Skeletal muscle satellite cell (primary cell): ENCODE measurements around the gene ZNF346.

Experiments
- H3K27me3 ChIP-seq: 2 replicates; pipeline ENCODE4 v1.7.0; 2013; ENCODE audit warnings: low read length; ENCODE audit not compliant: control insufficient read depth, insufficient read depth
- H3K36me3 ChIP-seq: 2 replicates; pipeline ENCODE4 v1.7.0; 2013; ENCODE audit warnings: mild to moderate bottlenecking, control low read depth, low read length; ENCODE audit not compliant: insufficient read depth
- H3K4me1 ChIP-seq: 2 replicates; pipeline ENCODE4 v1.7.0; 2013; ENCODE audit warnings: low read length; ENCODE audit not compliant: control insufficient read depth, insufficient read depth
- H3K4me2 ChIP-seq: 2 replicates; pipeline ENCODE4 v1.7.0; 2013; ENCODE audit warnings: mild to moderate bottlenecking, low read length
- H3K4me3 ChIP-seq: 2 replicates; pipeline ENCODE4 v1.7.0; 2013; ENCODE audit warnings: low read length
- H3K9ac ChIP-seq: 2 replicates; pipeline ENCODE4 v1.7.0; 2013; ENCODE audit warnings: mild to moderate bottlenecking, low read depth, low read length, moderate library complexity
- H3K9me3 ChIP-seq: replicated peaks from 2 replicates; pipeline ENCODE4 v1.7.0; 2013; ENCODE audit warnings: mild to moderate bottlenecking, control low read depth, low read length

ZNF346 gene

GRCh38 chr5:177089825-177090641 lies 67.5 kb downstream of the ZNF346 start:
- H3K27me3 ChIP-seq, result peaks cover 60% of the 10 kb centered on the region
- H3K4me3 ChIP-seq, result no peak overlapping the region
- H3K4me1 ChIP-seq, result peaks cover 34% of the 10 kb centered on the region
- H3K4me2 ChIP-seq, result peak overlapping the region; percentile 33
- H3K36me3 ChIP-seq, result no peaks in the 10 kb centered on the region
- no peaks in the 10 kb centered on the region for H3K9me3 ChIP-seq
- H3K9ac ChIP-seq, result no peak overlapping the region

DNA sequence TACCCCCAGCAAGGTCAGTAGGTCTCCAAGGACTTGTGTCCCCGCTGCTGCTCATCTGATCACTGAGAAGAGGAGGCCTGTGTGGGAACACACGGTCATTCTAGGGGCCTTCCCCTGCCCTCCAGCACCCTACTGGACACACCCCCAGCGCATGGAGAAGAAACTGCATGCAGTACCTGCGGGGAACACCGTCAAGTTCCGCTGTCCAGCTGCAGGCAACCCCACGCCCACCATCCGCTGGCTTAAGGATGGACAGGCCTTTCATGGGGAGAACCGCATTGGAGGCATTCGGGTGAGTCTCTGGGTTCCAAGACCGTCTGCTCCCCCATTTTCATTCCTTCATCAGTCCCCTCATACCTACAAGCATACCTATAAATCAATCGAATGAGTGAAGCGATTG lies 68.3 kb downstream of the ZNF346 start:
- no peaks in the 10 kb centered on the region for H3K36me3 ChIP-seq
- H3K4me1 ChIP-seq, result peaks cover 37% of the 10 kb centered on the region
- no peaks in the 10 kb centered on the region for H3K9me3 ChIP-seq
- no peak overlapping the region for H3K9ac ChIP-seq
- H3K27me3 ChIP-seq, result peaks cover 59% of the 10 kb centered on the region
- no peak overlapping the region for H3K4me3 ChIP-seq
- H3K4me2 ChIP-seq, result no peak overlapping the region

- Histone ChIP-seq H3K4me2 (no peak overlapping the region), H3K36me3 (no peaks in the 10 kb centered on the region), H3K27me3 (peaks cover 59% of the 10 kb centered on the region), H3K9me3 (no peaks in the 10 kb centered on the region), H3K4me3 (no peak overlapping the region), H3K4me1 (peaks cover 37% of the 10 kb centered on the region), H3K9ac (no peak overlapping the region)
Measured at GRCh38 chr5:177091232-177091631, 68.7 kb downstream of the ZNF346 start.

GRCh38 chr5:177092178-177093081 lies 69.9 kb downstream of the ZNF346 start:
- H3K4me2 ChIP-seq, result no peak overlapping the region
- H3K4me3 ChIP-seq, result no peak overlapping the region
- peaks cover 55% of the 10 kb centered on the region for H3K27me3 ChIP-seq
- H3K36me3 ChIP-seq, result no peaks in the 10 kb centered on the region
- H3K9me3 ChIP-seq, result no peaks in the 10 kb centered on the region
- H3K9ac ChIP-seq, result no peak overlapping the region
- H3K4me1 ChIP-seq, result peaks cover 34% of the 10 kb centered on the region

DNA sequence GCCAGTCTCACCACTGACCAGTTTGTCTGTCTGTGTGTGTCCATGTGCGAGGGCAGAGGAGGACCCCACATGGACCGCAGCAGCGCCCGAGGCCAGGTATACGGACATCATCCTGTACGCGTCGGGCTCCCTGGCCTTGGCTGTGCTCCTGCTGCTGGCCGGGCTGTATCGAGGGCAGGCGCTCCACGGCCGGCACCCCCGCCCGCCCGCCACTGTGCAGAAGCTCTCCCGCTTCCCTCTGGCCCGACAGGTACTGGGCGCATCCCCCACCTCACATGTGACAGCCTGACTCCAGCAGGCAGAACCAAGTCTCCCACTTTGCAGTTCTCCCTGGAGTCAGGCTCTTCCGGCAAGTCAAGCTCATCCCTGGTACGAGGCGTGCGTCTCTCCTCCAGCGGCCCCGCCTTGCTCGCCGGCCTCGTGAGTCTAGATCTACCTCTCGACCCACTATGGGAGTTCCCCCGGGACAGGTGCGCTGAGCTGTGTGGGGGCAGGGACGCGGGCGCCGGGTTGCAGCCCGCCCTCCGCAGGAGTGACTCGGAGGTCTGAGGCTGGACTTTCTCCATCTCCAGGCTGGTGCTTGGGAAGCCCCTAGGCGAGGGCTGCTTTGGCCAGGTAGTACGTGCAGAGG lies 70.7 kb downstream of the ZNF346 start:
- no peak overlapping the region for H3K4me2 ChIP-seq
- H3K9ac ChIP-seq, result no peak overlapping the region
- no peak overlapping the region for H3K4me3 ChIP-seq
- H3K4me1 ChIP-seq, result peaks cover 35% of the 10 kb centered on the region
- no peaks in the 10 kb centered on the region for H3K9me3 ChIP-seq
- no peaks in the 10 kb centered on the region for H3K36me3 ChIP-seq
- peaks cover 51% of the 10 kb centered on the region for H3K27me3 ChIP-seq

DNA sequence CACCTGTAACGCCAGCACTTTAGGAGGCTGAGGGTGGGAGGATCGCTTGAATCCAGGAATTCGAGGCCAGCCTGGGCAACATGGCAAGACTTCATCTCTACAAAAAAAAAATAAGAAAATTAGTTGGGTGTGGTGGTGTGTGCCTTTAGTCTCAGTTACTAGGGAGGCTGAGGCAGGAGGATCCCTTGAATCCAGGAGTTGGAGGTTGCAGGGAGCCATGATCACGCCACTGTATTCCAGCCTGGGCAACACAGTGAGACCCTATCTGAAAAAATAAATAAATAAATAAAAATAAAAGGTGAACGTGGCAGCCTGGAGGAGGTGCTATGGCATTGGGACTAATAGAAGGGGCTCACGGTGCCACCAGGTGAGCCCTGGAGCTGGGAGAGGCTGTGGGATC lies 71.3 kb downstream of the ZNF346 start:
- no peak overlapping the region for H3K4me2 ChIP-seq
- no peak overlapping the region for H3K4me3 ChIP-seq
- H3K9ac ChIP-seq, result no peak overlapping the region
- no peaks in the 10 kb centered on the region for H3K9me3 ChIP-seq
- H3K4me1 ChIP-seq, result peaks cover 42% of the 10 kb centered on the region
- H3K27me3 ChIP-seq, result peaks cover 44% of the 10 kb centered on the region
- H3K36me3 ChIP-seq, result no peaks in the 10 kb centered on the region

GRCh38 chr5:177094224-177095087 lies 72.0 kb downstream of the ZNF346 start:
- Histone ChIP-seq H3K36me3 (no peaks in the 10 kb centered on the region), H3K4me1 (peaks cover 42% of the 10 kb centered on the region), H3K27me3 (peaks cover 38% of the 10 kb centered on the region), H3K4me2 (no peak overlapping the region), H3K9me3 (no peaks in the 10 kb centered on the region), H3K9ac (no peak overlapping the region), H3K4me3 (no peak overlapping the region)

DNA sequence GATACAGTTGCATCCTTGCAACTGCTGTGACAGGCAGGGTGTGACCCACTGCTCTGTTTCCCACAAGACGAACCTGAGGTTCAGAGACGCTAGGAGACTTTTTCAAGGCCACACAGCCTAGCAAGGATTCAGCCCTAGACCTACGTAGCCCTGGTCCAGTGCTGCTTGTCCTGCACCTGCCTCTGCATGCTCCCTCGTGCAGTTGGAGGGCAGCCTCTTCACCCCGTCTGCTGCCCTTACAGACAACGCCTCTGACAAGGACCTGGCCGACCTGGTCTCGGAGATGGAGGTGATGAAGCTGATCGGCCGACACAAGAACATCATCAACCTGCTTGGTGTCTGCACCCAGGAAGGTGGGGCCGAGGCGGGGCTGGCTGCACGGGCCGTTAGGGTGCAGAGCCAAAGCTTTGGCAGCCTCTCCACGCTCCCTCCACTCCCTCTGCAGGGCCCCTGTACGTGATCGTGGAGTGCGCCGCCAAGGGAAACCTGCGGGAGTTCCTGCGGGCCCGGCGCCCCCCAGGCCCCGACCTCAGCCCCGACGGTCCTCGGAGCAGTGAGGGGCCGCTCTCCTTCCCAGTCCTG lies 72.7 kb downstream of the ZNF346 start:
- Histone ChIP-seq H3K36me3 (no peaks in the 10 kb centered on the region), H3K9ac (no peak overlapping the region), H3K27me3 (peaks cover 31% of the 10 kb centered on the region), H3K4me3 (no peak overlapping the region), H3K4me1 (peaks cover 40% of the 10 kb centered on the region), H3K9me3 (no peaks in the 10 kb centered on the region), H3K4me2 (no peak overlapping the region)

DNA sequence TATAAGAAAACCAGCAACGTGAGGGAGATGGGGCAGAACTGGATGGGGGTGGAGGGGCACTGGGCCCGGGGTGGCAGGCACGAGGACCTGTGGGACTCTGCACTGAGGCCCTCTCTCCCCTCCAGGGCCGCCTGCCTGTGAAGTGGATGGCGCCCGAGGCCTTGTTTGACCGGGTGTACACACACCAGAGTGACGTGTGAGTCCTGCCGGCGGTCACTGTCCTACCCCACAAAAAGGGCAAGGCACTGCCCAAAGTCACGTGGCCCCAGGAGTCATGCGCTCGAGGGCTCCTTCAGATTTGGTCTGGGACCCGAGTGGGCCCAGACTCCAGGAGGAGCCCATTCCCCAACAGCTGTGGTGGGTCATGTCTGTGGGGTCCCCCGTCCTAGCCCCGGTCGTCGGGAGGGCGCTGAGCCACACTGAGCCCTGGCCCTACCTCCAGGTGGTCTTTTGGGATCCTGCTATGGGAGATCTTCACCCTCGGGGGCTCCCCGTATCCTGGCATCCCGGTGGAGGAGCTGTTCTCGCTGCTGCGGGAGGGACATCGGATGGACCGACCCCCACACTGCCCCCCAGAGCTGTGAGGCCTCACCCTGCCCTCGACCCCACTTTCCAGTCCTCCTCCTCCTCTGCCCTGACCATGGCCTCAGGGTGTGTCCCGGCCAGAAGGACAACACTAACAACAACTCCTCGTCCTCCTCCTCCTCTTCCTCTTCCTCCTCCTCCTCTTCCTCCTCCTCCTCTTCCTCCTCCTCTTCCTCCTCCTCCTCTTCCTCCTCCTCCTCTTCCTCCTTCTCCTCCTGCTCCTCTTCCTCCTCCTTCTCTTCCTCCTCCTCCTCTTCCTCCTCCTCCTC lies 73.9 kb downstream of the ZNF346 start:
- Histone ChIP-seq H3K27me3 (peaks cover 20% of the 10 kb centered on the region), H3K4me2 (no peak overlapping the region), H3K4me1 (peaks cover 45% of the 10 kb centered on the region), H3K9me3 (no peaks in the 10 kb centered on the region), H3K4me3 (no peak overlapping the region), H3K9ac (no peak overlapping the region), H3K36me3 (no peaks in the 10 kb centered on the region)
